Neural cell (in vitro differentiated cells): ENCODE data around the gene CDK9. TPM values are rescaled to one million over a fixed set of nuclear protein-coding genes. Genes with fewer than 3 reads are reported as not detected.

ENCODE experiments used
- H2AFZ ChIP-seq: fragments of 200-600, 300-800 bp; sonication (generic), shearing (Covaris generic); 2 replicates; pipeline ENCODE4 v1.6.0; 2014; ENCODE audit warnings: low read depth, mild to moderate bottlenecking, antibody characterized with exemption, low read length, moderate library complexity
- H3F3A ChIP-seq: fragments of 200-600 bp; shearing (Covaris generic); 2 replicates; pipeline ENCODE4 v1.6.1; 2016; ENCODE audit warnings: mild to moderate bottlenecking, moderate library complexity, mixed read lengths, antibody characterized with exemption, low read length; ENCODE audit not compliant: insufficient read depth, poor library complexity, severe bottlenecking
- H3K27ac ChIP-seq: fragments of 200-600, 300-800 bp; sonication (generic), shearing (Covaris generic); 2 replicates; pipeline ENCODE4 v1.5.1; 2014; ENCODE audit warnings: mild to moderate bottlenecking, low read length, moderate library complexity
- H3K27me3 ChIP-seq: fragments of 300-800, 200-600 bp; sonication (generic), shearing (Covaris generic); 2 replicates; pipeline ENCODE4 v1.6.0; 2014; ENCODE audit warnings: mild to moderate bottlenecking, low read depth, low read length, moderate library complexity; ENCODE audit not compliant: insufficient read depth
- H3K36me3 ChIP-seq: fragments of 300-800, 200-600 bp; sonication (generic), shearing (Covaris generic); 2 replicates; pipeline ENCODE4 v1.5.1; 2014; ENCODE audit warnings: mild to moderate bottlenecking, antibody characterized with exemption, low read length, moderate library complexity; ENCODE audit not compliant: insufficient read depth
- H3K4me2 ChIP-seq: fragments of 300-800, 200-600 bp; sonication (generic), shearing (Covaris generic); 2 replicates; pipeline ENCODE4 v1.6.0; 2014; ENCODE audit warnings: mild to moderate bottlenecking, low read length
- H3K4me3 ChIP-seq: fragments of 300-800, 200-600 bp; sonication (generic), shearing (Covaris generic); 2 replicates; pipeline ENCODE4 v1.5.1; 2014; ENCODE audit warnings: mild to moderate bottlenecking, low read length, moderate library complexity
- H3K79me2 ChIP-seq: fragments of 200-600 bp; shearing (Covaris generic); replicated peaks from 2 replicates; pipeline ENCODE4 v1.6.0; 2014; ENCODE audit warnings: mild to moderate bottlenecking, low read length, moderate library complexity; ENCODE audit not compliant: insufficient read depth
- H3K9ac ChIP-seq: fragments of 300-800, 200-600 bp; sonication (generic), shearing (Covaris generic); 2 replicates; pipeline ENCODE4 v1.6.1; 2016; ENCODE audit warnings: mild to moderate bottlenecking, low read length, mixed read lengths
- H3K9me2 ChIP-seq: fragments of 200-600 bp; shearing (Covaris generic); 2 replicates; pipeline ENCODE4 v1.6.1; 2016; ENCODE audit warnings: mild to moderate bottlenecking, low read length, mixed read lengths; ENCODE audit not compliant: insufficient read depth
- H3K9me3 ChIP-seq: fragments of 200-600, 300-800 bp; sonication (generic), shearing (Covaris generic); 2 replicates; pipeline ENCODE4 v1.6.1; 2016; ENCODE audit warnings: mild to moderate bottlenecking, mixed run types, low read length, moderate library complexity, mixed read lengths
- H4K20me1 ChIP-seq: fragments of 200-600 bp; shearing (Covaris generic); 2 replicates; pipeline ENCODE4 v1.6.1; 2016; ENCODE audit warnings: mild to moderate bottlenecking, mixed run types; ENCODE audit not compliant: insufficient read depth
- CTCF ChIP-seq: fragments of 450-650 bp; IDR thresholded peaks from 2 replicates; pipeline ENCODE4 v1.5.1; 2014; ENCODE audit warnings: antibody characterized with exemption, mild to moderate bottlenecking, moderate library complexity; ENCODE audit not compliant: poor library complexity, severe bottlenecking
- EP300 ChIP-seq: fragments of 450-650 bp; conservative IDR thresholded peaks from 2 replicates; pipeline ENCODE4 v1.6.1; 2014; ENCODE audit warnings: antibody characterized with exemption, mild to moderate bottlenecking, moderate library complexity; ENCODE audit not compliant: poor library complexity, severe bottlenecking
- EZH2 ChIP-seq: fragments of 200-600, 300-800 bp; shearing (Covaris generic), sonication (generic); IDR thresholded peaks from 2 replicates; pipeline ENCODE4 v1.6.1; 2014; ENCODE audit warnings: antibody characterized with exemption, low read length, borderline replicate concordance, mild to moderate bottlenecking; ENCODE audit not compliant: insufficient read depth, poor library complexity, severe bottlenecking
- MXI1 ChIP-seq: fragments of 450-650 bp; conservative IDR thresholded peaks from 2 replicates; pipeline ENCODE4 v1.6.1; 2014; ENCODE audit warnings: antibody characterized with exemption, mild to moderate bottlenecking; ENCODE audit not compliant: poor library complexity, severe bottlenecking
- POLR2AphosphoS5 ChIP-seq: IDR thresholded peaks from 2 replicates; pipeline ENCODE4 v1.6.1; 2012
- RAD21 ChIP-seq: fragments of 450-650 bp; conservative IDR thresholded peaks from 2 replicates; pipeline ENCODE4 v1.6.1; 2014; ENCODE audit warnings: antibody characterized with exemption, mild to moderate bottlenecking, moderate library complexity
- REST ChIP-seq: IDR thresholded peaks from 2 replicates; pipeline ENCODE4 v1.6.1; 2012; ENCODE audit warnings: borderline replicate concordance
- SMC3 ChIP-seq: fragments of 450-650 bp; conservative IDR thresholded peaks from 2 replicates; pipeline ENCODE4 v1.6.1; 2014; ENCODE audit warnings: antibody characterized with exemption, mild to moderate bottlenecking, moderate library complexity; ENCODE audit not compliant: poor library complexity
- TAF1 ChIP-seq: IDR thresholded peaks from 2 replicates; pipeline ENCODE4 v1.6.1; 2012; ENCODE audit warnings: low read depth
- polyA plus RNA-seq: library from polyadenylated mRNA; depleted of rRNA; stranded (reverse); fragments of >200 nt; gene quantifications from 2 replicates; pipeline ENCODE4 v1.2.3, GENCODE V29; 2014

CDK9 gene
- polyA plus RNA-seq, 1 donor from 2014 or later: 195 TPM

- H3K9me3 ChIP-seq: no peaks in the 10 kb centered on the region
- H3F3A ChIP-seq: no peaks in the 10 kb centered on the region
- no peaks in the 10 kb centered on the region for H3K36me3 ChIP-seq
- H3K9ac ChIP-seq: peak overlapping the region; percentile 100
- peak overlapping the region; percentile 8 for H2AFZ ChIP-seq
- peak overlapping the region; percentile 100 for H3K4me3 ChIP-seq
- H3K27me3 ChIP-seq: no peaks in the 10 kb centered on the region
- peak overlapping the region; percentile 98 for H3K27ac ChIP-seq
- H3K4me2 ChIP-seq: peak overlapping the region; percentile 36
- no peaks in the 10 kb centered on the region for H4K20me1 ChIP-seq
- TF ChIP-seq MXI1 (peak; percentile 49), EP300 (peak; percentile 64), SMC3 (peak; percentile 48), RAD21 (peak; percentile 53), TAF1 (peak; percentile 94), CTCF (no peak), REST (peak; percentile 59), EZH2 (no peak), POLR2AphosphoS5 (peak; percentile 98)
- H3K79me2 ChIP-seq: peaks cover 26% of the 10 kb centered on the region
- H3K9me2 ChIP-seq: no peaks in the 10 kb centered on the region
Measured at GRCh38 chr9:127754099-127755060, 31.5 kb upstream of the CDK9 start.

GRCh38 chr9:127755061-127756060 is 30.5 kb upstream of the CDK9 start:
- Histone ChIP-seq H3K79me2 (peaks cover 26% of the 10 kb centered on the region), H3K4me2 (peak overlapping the region; percentile 70), H3K4me3 (peak overlapping the region; percentile 100), H3K9me2 (no peaks in the 10 kb centered on the region), H4K20me1 (no peaks in the 10 kb centered on the region), H3K9me3 (no peaks in the 10 kb centered on the region), H3K9ac (peak overlapping the region; percentile 100), H3K36me3 (no peaks in the 10 kb centered on the region), H3K27ac (peak overlapping the region; percentile 98), H3K27me3 (no peaks in the 10 kb centered on the region), H3F3A (no peaks in the 10 kb centered on the region), H2AFZ (peak overlapping the region; percentile 60)
- peak; percentile 46 for TF ChIP-seq RAD21
- peak; percentile 98 for TF ChIP-seq POLR2AphosphoS5
- no peak for TF ChIP-seq SMC3
- TF ChIP-seq MXI1: peak; percentile 50
- TF ChIP-seq REST: peak; percentile 46
- TF ChIP-seq EZH2: no peak
- peak; percentile 85 for TF ChIP-seq TAF1
